ENCODE measurements around the gene ENSA. TPM values are rescaled to one million over a fixed set of nuclear protein-coding genes. Genes with fewer than 3 reads are reported as not detected.

Gene ENSA
- total RNA-seq, 6 experiments from 2014 or later, result 60.4 to 166 (median 71.2) TPM

GRCh38 chr1:150579945-150580642 is 49.3 kb downstream of the ENSA start:
- TF ChIP-seq, protein P1, sequence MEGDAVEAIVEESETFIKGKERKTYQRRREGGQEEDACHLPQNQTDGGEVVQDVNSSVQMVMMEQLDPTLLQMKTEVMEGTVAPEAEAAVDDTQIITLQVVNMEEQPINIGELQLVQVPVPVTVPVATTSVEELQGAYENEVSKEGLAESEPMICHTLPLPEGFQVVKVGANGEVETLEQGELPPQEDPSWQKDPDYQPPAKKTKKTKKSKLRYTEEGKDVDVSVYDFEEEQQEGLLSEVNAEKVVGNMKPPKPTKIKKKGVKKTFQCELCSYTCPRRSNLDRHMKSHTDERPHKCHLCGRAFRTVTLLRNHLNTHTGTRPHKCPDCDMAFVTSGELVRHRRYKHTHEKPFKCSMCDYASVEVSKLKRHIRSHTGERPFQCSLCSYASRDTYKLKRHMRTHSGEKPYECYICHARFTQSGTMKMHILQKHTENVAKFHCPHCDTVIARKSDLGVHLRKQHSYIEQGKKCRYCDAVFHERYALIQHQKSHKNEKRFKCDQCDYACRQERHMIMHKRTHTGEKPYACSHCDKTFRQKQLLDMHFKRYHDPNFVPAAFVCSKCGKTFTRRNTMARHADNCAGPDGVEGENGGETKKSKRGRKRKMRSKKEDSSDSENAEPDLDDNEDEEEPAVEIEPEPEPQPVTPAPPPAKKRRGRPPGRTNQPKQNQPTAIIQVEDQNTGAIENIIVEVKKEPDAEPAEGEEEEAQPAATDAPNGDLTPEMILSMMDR (IDR thresholded peaks at IDR 0.05), result no peak

GRCh38 chr1:150579110-150579944 is 50.1 kb downstream of the ENSA start, which contains the start of gene MCL1:
Gene MCL1, minus strand, starts transcription at chr1:150579610. Its CDS starts 80 bp downstream, at chr1:150579530.
- Histone ChIP-seq H3K36me3 (peaks cover 11 to 35% (median 24%) of the 10 kb centered on the region in 4 donors), H3K27ac (peak within 1 kb of the TSS; percentile 96 to 99 (median 99)), H3K27me3 (no peaks in the 10 kb centered on the region), H3K4me3 (peak within 1 kb of the TSS; percentile 61 to 99 (median 63)), H3K4me1 (peaks cover 0 to 18% (median 6%) of the 10 kb centered on the region in 4 donors), H3K9me3 (no peaks in the 10 kb centered on the region)
- under 1% methylated on average over 38 of the region's 94 CpGs for WGBS (ENCODE audit: insufficient coverage, low coverage, low lambda C conversion rate, missing lambda C conversion rate)
- intact Hi-C loops (cut with DNase I), result loop anchor here in 1 of 2 donors (5.0 kb wide), 1 partner anchor 33 kb away; no protein-coding TSS in a partner anchor
- TF ChIP-seq POLR2A (IDR thresholded peaks at IDR 0.05), result peak; percentile 98
- TF ChIP-seq, protein P1 (IDR thresholded peaks at IDR 0.05), result peak in 1 of 4 donors; percentile 13
- ATAC-seq (peak; percentile 80 to 96 (median 84)), DNase-seq (peak; percentile 95 to 96 (median 95))

More at GRCh38 chr1:150579945-150580642, 49.3 kb downstream of the ENSA start:
- intact Hi-C loops (cut with DNase I), result loop anchor here in 1 of 2 donors (5.0 kb wide), 1 partner anchor 32 kb away; no protein-coding TSS in a partner anchor
- Histone ChIP-seq H3K9me3 (no peaks in the 10 kb centered on the region), H3K27ac (peak overlapping the region; percentile 95 to 99 (median 99)), H3K36me3 (peaks cover 8 to 28% (median 22%) of the 10 kb centered on the region in 4 donors), H3K4me1 (peaks cover 0 to 10% (median 2%) of the 10 kb centered on the region in 4 donors), H3K4me3 (peak overlapping the region; percentile 61 to 99 (median 63)), H3K27me3 (no peaks in the 10 kb centered on the region)
- 57% methylated on average over 14 of the region's 15 CpGs for WGBS (ENCODE audit: insufficient coverage, low coverage, low lambda C conversion rate, missing lambda C conversion rate)
- no peak for DNase-seq
- peak in 1 of 4 donors; percentile 0 for ATAC-seq

- Histone ChIP-seq H3K4me1 (peaks cover 0 to 26% (median 10%) of the 10 kb centered on the region in 4 donors), H3K36me3 (peaks cover 15 to 44% (median 31%) of the 10 kb centered on the region in 4 donors), H3K9me3 (no peaks in the 10 kb centered on the region), H3K27ac (peak overlapping the region; percentile 96 to 99 (median 99)), H3K27me3 (no peaks in the 10 kb centered on the region), H3K4me3 (peak overlapping the region; percentile 61 to 99 (median 63))
- ATAC-seq, result peak in 3 of 4 donors; percentile 3 to 13 (median 11)
- 0% methylated on average over 34 of the region's 50 CpGs for WGBS (ENCODE audit: insufficient coverage, low coverage, low lambda C conversion rate, missing lambda C conversion rate)
- intact Hi-C loops (cut with DNase I), result loop anchor here in 1 of 2 donors (5.0 kb wide), 1 partner anchor 34 kb away; no protein-coding TSS in a partner anchor
- DNase-seq, result peak in 1 of 3 donors; percentile 72
- TF ChIP-seq POLR2A (IDR thresholded peaks at IDR 0.05), result no peak
- TF ChIP-seq, protein P1 (IDR thresholded peaks at IDR 0.05), result no peak
Measured at GRCh38 chr1:150578272-150579109, 50.9 kb downstream of the ENSA start.

Data from right lobe of liver (tissue), 6 donors.